Measurements from ENCODE around the gene SIM1.

DNA sequence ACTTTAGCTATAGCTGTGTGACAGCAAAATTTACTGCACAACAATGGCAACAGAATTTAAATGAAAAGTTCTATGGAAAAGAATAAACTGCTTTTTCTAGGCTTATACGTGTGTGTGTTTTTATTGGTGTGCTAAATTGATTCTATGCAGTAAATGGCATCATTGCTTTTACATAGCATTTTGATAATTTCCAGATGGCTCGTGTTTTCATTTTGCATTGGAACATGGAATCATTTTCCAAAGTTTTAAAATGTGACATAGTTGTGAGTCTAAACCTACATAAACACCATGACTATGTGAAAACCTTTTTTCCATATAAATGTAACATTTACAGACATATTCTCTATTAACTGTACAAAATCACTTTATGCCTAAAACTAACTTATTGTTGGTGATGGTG is 127.8 kb downstream of the SIM1 start:
- TF ChIP-seq USF1 (IDR thresholded peaks at IDR 0.05): no peak
- no peak for TF ChIP-seq TAF1 (IDR thresholded peaks at IDR 0.05; ENCODE audit: low read depth)
